NCI-H345 treated with DMSO at 0.1 percent for 48 hours (cell line): ENCODE results near the gene CD2AP.
"Not testable (repeated sequence)": the region's sequence is repeated elsewhere in the genome, so short reads cannot be mapped to it uniquely, and the experiment has no call there.

ENCODE experiments used
- DNase-seq: peaks from one replicate; lab custom pipeline; 2025; ENCODE audit not compliant: unreplicated experiment; lab: John Stamatoyannopoulos, UW

Gene CD2AP

DNA sequence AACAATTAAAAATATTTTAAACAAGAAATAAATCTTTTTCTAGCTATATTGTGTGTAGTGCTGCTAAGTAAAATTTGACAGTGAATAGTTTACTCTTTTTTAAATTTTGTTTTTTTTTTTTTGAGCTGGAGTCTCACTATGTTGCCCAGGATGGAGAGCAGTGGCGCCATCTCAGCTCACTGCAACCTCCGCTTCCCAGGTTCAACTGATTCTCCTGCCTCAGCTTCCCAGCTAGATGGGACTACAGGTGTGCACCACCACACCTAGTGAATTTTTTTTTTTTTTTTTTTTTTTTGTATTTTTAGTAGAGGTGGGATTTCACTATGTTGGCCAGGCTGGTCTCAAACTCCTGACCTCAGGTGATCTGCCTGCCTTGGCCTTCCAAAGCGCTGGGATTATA lies 75.7 kb downstream of the CD2AP start:
- DNase-seq, result not testable (repeated sequence)

DNA sequence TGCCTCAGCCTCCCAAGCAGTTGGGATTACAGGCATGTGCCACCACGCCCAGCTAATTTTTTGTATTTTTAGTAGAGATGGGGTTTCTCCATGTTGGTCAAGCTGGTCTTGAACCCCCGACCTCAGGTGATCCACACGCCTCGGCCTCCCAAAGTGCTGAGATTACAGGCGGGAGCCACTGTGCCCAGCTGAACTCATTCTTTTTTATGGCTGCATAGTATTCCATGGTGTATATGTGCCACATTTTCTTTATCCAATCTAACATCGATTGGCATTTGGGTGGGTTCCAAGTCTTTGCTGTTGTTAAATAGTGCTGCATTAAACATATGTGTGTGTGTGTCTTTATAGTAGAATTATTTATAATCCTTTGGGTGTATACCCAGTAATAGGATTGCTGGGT lies 78.9 kb downstream of the CD2AP start:
- not testable (repeated sequence) for DNase-seq

DNA sequence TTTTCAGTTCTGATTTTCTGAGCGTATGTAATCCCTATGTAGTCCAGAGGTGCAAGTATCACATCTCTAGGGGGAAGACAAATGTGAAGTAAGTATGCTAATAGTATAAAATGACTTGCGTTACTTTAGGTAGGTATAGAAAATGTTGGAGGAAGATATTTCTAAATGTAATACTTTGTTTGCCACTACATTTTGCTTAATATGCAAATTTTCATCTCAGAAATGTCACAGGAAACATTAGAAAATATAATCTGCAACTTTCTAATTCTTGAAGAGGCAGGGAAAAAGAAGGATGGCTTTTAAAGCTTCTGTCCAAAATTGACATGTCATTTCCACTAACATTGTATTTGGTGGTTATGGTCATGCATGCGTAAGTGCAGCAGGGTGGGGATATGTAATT lies 85.6 kb downstream of the CD2AP start:
- DNase-seq, result no peak

DNA sequence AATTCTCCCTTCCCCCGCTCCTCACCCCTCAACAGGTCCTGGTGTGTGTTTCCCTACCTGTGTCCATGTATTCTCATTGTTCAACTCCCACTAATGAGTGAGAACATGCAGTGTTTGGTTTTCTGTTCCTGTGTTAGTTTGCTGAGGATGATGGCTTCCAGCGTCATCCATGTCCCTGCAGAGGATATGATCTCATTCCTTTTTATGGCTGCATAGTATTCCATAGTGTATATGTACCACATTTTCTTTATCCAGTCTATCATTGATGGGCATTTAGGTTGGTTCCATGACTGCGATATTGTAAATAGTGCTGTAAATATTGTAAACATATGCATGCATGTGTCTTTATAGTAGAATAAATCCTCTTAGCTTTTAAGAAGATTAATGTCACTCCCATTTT lies 89.0 kb downstream of the CD2AP start:
- DNase-seq, result not testable (repeated sequence)

DNA sequence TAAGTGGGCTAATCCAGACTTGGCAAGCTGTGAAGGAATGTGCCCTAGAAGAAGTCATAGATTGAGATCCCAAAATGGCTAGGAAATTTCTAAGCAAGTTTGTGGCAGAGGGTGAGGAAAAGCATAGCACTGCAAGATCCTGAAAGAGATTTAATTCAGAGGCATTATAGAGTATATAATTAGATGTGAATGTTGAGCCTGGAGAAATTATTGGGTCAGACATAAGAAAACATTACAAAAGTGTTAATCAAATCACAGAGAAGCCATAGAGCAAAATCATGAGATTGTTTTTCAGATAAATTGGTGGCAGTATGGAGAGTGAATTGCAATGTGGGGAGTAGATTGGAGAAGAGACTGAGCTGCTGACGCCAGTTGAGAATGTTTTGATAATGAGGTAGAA lies 90.0 kb downstream of the CD2AP start:
- DNase-seq, result no peak

DNA sequence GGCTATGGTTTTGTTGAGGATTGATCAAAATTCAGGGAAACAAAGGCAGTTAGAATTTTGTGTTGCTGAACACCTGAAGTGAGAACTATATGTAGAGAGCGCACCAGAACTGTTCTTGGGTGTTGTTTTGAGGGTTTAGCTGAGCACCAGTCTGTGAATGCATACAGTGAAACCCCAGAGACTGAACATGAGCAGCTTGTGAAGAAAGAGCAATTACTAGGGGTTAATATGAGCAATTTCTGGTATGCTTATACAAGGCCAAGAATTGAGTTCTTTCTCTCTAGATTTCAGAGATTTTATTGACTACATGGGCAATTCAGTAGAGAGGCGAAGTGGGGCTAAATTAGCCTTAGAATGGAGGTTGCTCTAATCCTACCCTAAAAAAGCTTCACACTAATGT lies 93.9 kb downstream of the CD2AP start:
- no peak for DNase-seq

DNA sequence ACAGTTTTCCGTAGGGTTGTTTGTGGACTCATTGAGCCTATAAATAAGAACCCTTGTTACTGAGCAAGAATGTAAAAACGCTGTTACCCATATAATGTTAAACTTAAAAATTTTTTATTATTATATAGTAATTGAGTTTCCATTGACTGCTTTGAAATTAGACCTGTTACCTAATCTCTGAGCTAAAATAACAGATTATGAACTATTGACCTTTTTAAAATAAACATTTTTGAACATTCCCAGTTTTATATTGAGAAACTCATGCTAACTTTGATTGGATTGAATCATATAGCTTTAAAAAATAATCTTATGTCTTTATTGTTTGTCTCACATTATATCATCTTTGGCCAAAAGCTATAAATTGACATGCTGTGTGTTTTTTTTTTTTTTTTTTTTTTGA lies 95.5 kb downstream of the CD2AP start:
- no peak for DNase-seq

DNA sequence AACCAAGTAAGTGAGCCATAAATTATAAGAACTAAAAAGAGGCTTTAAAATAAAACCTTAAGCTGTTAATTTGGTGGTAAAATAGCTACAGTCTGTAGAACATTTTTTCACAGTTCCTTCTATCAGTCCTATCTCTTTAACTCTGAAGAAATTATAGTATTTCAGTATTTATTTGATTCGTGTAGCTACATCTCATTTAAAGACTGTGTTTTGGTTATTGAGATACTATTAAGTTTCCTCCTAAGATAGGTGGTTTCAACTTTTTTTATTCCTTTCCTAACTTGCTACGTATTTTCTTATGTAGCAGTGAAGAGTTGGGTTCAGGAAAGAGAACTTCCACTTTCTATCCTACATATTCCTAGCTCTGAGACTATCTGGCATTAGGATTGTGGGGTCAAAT lies 97.2 kb downstream of the CD2AP start:
- no peak for DNase-seq

DNA sequence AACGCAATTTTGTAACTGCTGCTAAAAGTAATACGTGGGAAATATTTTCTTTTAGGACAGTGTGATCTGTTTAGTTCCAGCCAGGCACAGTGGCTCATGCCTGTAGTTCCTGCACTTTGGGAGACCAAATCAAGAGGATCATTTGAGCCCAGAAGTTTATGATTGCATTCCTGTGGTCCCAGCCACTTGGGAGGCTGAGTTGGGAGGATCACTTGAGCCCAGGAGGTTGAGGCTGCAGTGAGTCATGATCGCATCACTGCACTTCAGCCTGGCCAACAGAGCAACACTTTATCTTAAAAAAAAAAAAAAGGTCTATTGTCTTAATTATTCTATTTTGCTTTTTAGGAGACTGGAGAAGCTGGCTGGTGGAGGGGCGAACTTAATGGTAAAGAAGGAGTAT lies 101.5 kb downstream of the CD2AP start:
- DNase-seq, result no peak

DNA sequence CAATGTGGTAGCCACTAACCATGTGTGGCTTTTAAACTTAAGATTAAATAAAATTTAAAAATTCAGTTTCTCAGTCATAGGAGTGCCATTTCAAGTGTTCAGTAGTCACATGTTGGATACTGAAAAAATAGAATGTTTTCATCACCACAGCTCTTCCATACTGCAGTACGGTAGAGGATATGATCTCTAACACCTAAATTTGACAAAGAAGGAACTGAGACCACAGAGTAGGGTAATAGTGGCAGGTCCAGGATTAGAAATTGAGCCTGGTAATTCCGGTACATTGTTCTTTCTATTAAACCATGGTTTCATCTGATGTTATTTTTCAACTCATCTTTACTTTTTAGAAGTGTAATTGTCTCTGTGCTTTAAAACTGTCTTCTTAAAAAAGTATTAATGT lies 104.0 kb downstream of the CD2AP start:
- no peak for DNase-seq

DNA sequence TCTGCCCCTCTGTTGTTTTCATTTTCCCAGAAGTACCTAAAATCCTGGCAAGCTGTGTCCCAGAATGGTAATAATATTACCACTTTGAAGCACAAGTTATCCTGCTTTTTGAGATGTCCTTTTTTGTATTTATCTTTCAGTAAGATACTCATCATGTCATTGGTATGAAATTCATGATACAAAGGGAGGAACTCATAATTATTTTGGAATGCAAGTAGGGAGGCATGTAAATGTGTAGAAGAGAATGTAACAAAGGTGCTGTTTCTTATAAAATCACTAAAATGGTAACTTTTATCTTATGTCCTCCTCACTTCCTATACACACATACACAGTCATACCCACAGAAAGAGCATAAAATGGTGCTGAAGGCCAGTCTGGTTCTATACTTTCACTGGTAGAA lies 109.9 kb downstream of the CD2AP start:
- DNase-seq, result no peak

DNA sequence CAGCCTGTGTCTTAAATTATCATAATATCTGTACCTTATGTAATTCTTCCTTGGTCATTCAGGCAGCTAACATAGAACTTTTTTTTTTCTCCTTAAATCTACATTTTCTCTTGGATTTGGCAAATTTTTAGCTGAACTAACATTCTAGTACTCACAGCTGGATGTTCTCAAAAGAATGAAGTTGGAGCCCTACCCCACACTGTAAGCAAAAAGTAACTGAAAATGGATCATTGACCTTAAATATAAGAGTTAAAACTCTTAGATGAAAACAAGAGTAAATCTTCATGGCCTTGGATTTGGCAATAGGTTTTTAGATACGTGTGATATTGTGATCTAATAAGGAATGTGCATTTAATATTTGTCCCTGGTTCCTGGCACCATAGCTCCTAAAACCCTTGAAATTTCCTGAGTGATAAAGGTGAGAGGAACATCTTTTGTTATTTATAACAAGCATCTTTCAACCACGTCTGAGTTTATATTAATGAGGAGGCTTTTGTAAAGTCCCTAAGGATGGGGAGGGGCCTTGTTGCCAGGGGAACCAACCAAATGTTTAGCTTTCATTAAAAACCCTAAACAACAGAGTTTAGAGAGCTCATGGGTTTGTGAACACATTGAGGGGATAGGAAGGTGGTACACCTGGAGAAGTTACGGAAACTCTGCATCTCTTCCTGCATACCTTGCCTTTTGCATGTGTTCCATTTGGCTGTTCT lies 114.7 kb downstream of the CD2AP start:
- DNase-seq, result no peak

DNA sequence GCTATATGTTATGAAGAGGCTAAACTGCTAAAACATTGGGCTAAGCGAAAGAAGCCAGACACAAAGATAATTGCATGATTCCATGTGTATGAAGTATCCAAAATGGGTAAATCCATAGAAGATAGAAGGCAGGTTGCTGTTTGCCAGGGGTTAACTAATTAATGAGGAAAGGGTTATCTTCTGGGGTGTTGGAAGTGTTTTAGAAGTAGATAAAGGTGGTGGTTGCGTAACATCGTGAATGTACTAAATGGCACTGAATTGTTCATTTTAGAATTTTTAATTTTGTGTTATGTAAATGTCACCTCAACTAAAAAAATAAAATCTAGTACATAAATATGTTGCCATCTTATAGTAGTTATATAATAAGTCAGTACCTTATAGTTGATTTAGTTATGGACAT lies 116.4 kb downstream of the CD2AP start:
- DNase-seq, result no peak

DNA sequence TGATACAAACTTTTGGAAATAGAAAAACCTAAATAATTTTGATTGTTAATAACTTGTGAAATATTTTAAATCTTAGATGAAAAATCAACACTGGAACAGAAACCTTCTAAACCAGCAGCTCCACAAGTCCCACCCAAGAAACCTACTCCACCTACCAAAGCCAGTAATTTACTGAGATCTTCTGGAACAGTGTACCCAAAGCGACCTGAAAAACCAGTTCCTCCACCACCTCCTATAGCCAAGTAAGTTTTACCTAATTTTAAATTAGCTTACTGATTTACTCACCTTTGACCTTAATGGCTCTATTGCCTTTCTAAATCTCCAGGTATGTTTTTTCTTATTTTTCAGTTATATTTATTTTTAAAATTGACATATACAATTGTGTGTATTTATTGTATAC lies 118.2 kb downstream of the CD2AP start:
- DNase-seq, result no peak

DNA sequence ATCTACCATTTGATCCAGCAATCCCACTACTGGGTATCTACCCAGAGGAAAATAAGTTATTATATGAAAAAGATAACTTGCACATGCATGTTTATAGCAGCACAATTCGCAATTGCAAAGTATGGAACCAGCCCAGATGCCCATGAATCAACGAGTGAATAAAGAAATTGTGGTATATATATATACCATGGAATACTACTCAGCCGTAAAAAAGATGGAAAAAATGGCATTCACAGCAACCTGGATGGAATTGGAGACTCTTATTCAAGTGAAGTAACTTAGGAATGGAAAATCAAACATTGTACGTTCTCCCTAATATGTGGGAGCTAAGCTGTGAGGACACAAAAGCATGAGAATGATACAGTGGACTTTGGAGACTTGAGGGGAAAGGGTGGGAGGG lies 120.8 kb downstream of the CD2AP start:
- no peak for DNase-seq

DNA sequence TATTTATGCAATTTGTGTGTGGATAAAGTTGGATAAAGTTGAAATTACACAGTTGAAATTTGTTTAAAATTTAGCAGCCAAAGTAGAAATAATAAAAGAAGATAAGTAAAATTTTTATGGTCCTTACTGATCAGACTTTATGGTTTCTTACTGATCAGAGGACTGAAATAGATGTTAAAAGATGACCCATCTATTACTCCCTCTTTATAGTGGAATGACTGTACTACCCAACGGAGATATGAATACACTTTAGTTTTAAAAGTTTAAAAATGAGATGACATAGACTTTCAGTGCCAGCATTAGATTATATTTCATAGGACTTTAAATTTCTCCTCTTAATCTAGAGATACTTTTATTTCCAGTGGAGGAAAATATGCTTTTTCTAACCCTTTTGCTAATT lies 121.9 kb downstream of the CD2AP start:
- no peak for DNase-seq

DNA sequence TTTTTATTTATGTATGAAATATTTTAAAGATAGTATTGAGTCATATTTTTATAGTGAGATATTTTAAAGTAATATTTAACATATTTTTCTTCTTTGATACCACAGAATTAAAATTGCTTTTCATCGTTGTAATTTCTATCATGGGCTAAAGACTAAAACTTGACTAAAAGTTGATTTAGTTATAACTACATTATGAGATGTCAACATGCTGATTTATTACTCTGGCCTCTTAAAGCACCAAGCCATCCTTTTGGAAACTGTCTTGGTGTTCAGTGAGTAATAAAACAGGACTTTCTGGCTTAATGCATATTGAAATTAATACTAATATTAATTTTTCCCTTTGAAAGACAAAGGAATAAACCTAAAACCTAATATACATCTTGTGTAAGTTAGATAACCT lies 125.6 kb downstream of the CD2AP start:
- DNase-seq, result no peak

DNA sequence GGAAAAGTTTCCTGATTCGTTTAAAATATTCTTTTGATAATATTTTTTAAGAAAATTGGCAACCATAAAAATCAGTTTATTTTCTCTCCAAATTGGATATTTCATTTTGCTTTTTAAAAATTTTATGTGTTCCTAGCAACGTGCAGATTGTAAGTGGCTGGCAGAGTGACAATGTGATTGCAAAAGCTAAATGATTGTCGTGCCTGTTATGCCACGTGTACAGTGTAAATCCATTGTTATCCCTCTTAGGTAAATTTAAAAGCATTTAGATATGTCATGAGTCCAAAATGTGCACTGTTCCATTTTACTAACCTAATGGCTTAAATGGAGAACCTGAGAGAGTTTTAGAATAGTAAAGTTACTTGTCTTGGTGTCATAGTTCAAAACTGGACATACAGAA lies 126.4 kb downstream of the CD2AP start:
- no peak for DNase-seq

DNA sequence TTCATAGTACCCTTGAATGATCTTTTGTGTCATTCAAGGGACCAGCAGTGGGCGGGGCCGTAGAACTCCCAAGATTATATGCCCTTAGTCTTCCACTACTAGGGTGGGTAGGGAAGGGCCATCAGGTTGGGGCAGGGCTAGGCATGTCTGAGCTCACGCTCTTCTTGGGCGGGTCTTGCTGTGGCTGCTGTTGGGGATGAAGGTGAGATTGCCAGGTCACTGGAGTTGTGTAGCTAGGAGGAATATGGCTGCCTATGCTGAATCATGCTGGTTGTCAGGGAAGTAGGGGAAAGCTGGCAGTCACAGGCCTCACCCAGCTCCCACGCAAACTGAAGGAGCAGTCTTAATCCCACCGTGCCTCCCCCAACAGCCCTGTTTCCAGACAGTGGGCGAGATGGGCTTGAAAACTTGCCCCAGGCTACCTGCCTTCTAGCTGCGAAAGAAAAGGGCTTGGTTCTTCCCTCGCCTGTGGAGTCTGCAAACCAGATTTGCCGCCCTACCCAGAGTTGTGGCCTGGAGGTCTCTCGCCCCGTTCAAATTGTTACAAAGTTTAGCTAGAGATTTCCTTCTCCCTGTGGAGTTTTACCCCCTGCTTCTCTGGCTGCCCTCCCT lies 144.4 kb downstream of the CD2AP start:
- no peak for DNase-seq

DNA sequence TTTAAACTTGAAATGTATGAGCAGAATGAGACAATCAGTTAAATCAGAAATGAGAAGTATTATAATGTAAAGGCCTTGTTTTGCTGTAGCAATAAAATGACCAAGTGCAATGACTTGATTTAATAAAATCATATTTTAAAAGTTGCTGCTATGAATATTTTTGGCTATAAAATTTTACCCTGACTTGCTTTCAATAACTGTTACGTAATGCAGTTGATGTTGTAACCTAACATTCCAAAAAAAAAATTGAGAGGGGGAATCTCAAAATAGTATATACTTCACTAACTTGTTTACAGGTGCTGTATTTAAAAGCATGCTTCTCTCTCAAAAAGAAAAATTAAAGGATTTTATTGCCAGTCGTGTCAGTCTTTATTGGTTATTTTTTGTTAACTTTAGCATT lies 149.2 kb downstream of the CD2AP start:
- no peak for DNase-seq

DNA sequence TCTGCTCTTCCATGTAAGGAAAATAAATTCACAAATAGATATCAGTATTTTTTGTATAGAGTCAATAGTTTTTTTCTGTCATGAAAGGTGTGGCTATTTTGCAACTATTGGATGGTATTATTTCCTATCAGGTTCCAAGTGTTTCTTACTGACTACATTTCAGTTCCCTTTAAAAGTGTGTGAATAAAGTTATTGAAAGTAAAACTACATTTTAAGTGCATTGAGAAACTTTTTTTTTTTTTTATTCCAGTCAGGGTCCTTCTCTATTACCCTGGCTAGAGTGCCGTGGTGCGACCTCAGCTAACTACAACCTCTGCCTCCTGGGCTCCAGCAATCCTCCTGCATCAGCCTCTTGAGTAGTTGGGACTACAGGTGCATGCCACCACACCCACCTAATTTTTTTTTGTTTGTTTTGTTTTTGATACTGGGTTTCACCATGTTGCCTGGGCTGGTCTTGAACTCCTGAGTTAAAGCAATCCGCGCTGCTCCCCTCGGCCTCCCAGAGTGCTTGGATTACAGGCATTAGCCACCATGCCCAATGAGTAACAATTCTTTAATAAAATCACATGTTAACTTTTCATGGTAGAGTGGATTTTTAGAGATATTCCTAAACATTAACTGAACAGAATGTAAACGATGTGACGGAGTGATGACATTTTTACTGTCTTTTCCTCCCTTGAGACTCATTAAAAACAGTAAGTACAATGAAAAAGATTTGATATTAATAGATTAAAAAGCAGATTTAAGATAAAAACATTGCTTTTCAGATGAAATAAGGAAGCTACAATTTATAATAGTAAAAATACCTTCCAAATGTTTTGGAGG lies 151.1 kb downstream of the CD2AP start:
- DNase-seq, result no peak

DNA sequence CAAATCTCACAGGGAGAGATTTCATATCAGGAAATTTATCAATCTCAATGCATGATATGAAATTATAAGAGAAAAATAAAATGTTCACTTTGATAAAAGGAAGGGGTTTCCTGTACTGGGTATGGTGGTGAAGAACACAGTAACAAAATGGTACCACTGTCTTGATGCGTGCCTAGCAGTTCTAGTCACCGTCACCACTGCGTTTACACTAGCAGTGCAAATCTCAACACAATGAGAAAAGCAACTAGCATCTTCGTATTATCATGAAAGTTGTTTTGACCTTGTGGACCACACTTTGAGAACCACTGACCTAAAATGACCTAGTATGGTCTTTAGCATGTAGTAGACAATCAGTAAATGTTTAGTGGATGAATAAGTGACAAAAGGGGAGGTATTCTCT lies 152.4 kb downstream of the CD2AP start:
- DNase-seq, result no peak
